Sciatic nerve (tissue), 2 donors: ENCODE results near the gene SERPINB1. TPM values are rescaled to one million over a fixed set of nuclear protein-coding genes. Genes with fewer than 3 reads are reported as not detected.
"Not testable (repeated sequence)": the region's sequence is repeated elsewhere in the genome, so short reads cannot be mapped to it uniquely, and the experiment has no call there.

Experiments used
- ATAC-seq: fragments of 200-7000 bp; cut with Tn5 transposase; one replicate; pipeline ENCODE4 v1.9.1; 2020; ENCODE audit warnings: mild to moderate bottlenecking, moderate library complexity
- DNase-seq: peaks from one replicate; pipeline ENCODE4 v3.0.0-alpha.2; 2020; ENCODE audit warnings: low spot score
- intact Hi-C: fragments of 100-400 bp; cut with DNase I; formaldehyde crosslinking; loops from one replicate; pipeline ENCODE4 v1.14.2; 2022
- total RNA-seq: library from RNA; stranded (reverse); fragmentation: NEBNext Ultra II Directional; extraction: Animal tissue kit (Norgen Biotek cat#: 25700); gene quantifications from one replicate; pipeline ENCODE4 v1.2.1, GENCODE V29; 2021
- donor health status: DM: no; HTN: no; CAD: no.
- donor health status: DM: no; HTN: no; CAD: no.

The SERPINB1 gene
- total RNA-seq, 1 donor from 2014 or later: 46.1 TPM

- intact Hi-C loops, ATAC-seq: not testable (repeated sequence)
Observed at GRCh38 chr6:2801687-2802086, 40.0 kb downstream of the SERPINB1 start.

GRCh38 chr6:2800552-2801316, 40.9 kb downstream of the SERPINB1 start:
- intact Hi-C loops: no loop called here
- DNase-seq (no peak), ATAC-seq (no peak)

More at GRCh38 chr6:2801687-2802086, 40.0 kb downstream of the SERPINB1 start:
- not testable (repeated sequence) for DNase-seq

GRCh38 chr6:2799936-2800527, 41.6 kb downstream of the SERPINB1 start:
- intact Hi-C loops: no loop called here
- ATAC-seq (no peak), DNase-seq (no peak)

- intact Hi-C loops: no loop called here
- DNase-seq (no peak), ATAC-seq (no peak)
Observed at GRCh38 chr6:2798586-2799134, 43.0 kb downstream of the SERPINB1 start.

GRCh38 chr6:2797564-2798031, 44.1 kb downstream of the SERPINB1 start:
- intact Hi-C loops: no loop called here
- DNase-seq: no peak
- no peak for ATAC-seq

- ATAC-seq: no peak
- no peak for DNase-seq
- intact Hi-C loops: no loop called here
Observed at GRCh38 chr6:2796861-2797260, 44.8 kb downstream of the SERPINB1 start.

- intact Hi-C loops: no loop called here
- DNase-seq: no peak
Observed at GRCh38 chr6:2795956-2796355, 45.7 kb downstream of the SERPINB1 start.

GRCh38 chr6:2795162-2795561, 46.5 kb downstream of the SERPINB1 start:
- ATAC-seq: no peak
- intact Hi-C loops: no loop called here
- no peak for DNase-seq

More at GRCh38 chr6:2795956-2796355, 45.7 kb downstream of the SERPINB1 start:
- ATAC-seq: no peak

- DNase-seq (no peak), ATAC-seq (no peak)
- intact Hi-C loops: no loop called here
Observed at GRCh38 chr6:2794171-2794730, 47.4 kb downstream of the SERPINB1 start.

GRCh38 chr6:2793534-2794151, 48.0 kb downstream of the SERPINB1 start:
- ATAC-seq (no peak), DNase-seq (no peak)
- intact Hi-C loops: no loop called here

- DNase-seq: no peak
- ATAC-seq: no peak
- intact Hi-C loops: no loop called here
Observed at GRCh38 chr6:2792330-2793110, 49.1 kb downstream of the SERPINB1 start.

GRCh38 chr6:2791450-2791974, 50.2 kb downstream of the SERPINB1 start:
- ATAC-seq (peak; percentile 32), DNase-seq (no peak)
- intact Hi-C loops: no loop called here

GRCh38 chr6:2790588-2791449, 50.8 kb downstream of the SERPINB1 start:
- peak; percentile 92 for ATAC-seq
- intact Hi-C loops: no loop called here
- no peak for DNase-seq

- ATAC-seq (no peak), DNase-seq (no peak)
- intact Hi-C loops: loop anchor here (10.0 kb wide), 1 partner anchor 149 kb away; no protein-coding TSS in a partner anchor
Observed at GRCh38 chr6:2786269-2786668, 55.4 kb downstream of the SERPINB1 start.

- DNase-seq (no peak), ATAC-seq (no peak)
- intact Hi-C loops: loop anchor here (10.0 kb wide), 1 partner anchor 150 kb away; no protein-coding TSS in a partner anchor
Observed at GRCh38 chr6:2784930-2785329, 56.7 kb downstream of the SERPINB1 start.

GRCh38 chr6:2784061-2784460, 57.6 kb downstream of the SERPINB1 start:
- intact Hi-C loops: loop anchor here (10.0 kb wide), 1 partner anchor 151 kb away; no protein-coding TSS in a partner anchor
- DNase-seq (no peak), ATAC-seq (no peak)
